GM18909 (cell line): ENCODE measurements around the gene GALNS.
A peak's percentile ranks its signal among the peaks of the same experiment; 100 is the strongest.

ENCODE experiments used
- ATAC-seq: cut with Tn5 transposase; IDR thresholded peaks from one replicate; pipeline ENCODE4 v1.9.1; 2021; ENCODE audit warnings: mild to moderate bottlenecking; ENCODE audit not compliant: unreplicated experiment, poor library complexity

Gene GALNS

GRCh38 chr16:88861359-88861758 is 4.6 kb upstream of the GALNS start:
- no peak for ATAC-seq

- no peak for ATAC-seq
Measured at GRCh38 chr16:88859381-88860091, 2.8 kb upstream of the GALNS start.

GRCh38 chr16:88857728-88858339 is 1.1 kb upstream of the GALNS start:
- ATAC-seq = peak; percentile 26

- ATAC-seq = no peak
Measured at GRCh38 chr16:88856122-88856827, 472 bp downstream of the GALNS start.

- no peak for ATAC-seq
Measured at GRCh38 chr16:88855736-88856121, 1.0 kb downstream of the GALNS start.

- ATAC-seq = no peak
Measured at GRCh38 chr16:88855176-88855575, 1.6 kb downstream of the GALNS start.

- ATAC-seq = no peak
Measured at GRCh38 chr16:88854306-88855111, 2.2 kb downstream of the GALNS start.

GRCh38 chr16:88853325-88853941 is 3.3 kb downstream of the GALNS start:
- no peak for ATAC-seq

- no peak for ATAC-seq
Measured at GRCh38 chr16:88851616-88852015, 5.1 kb downstream of the GALNS start.

GRCh38 chr16:88850531-88851199 is 6.1 kb downstream of the GALNS start:
- ATAC-seq = no peak

- ATAC-seq = no peak
Measured at GRCh38 chr16:88848557-88848956, 8.2 kb downstream of the GALNS start.

- no peak for ATAC-seq
Measured at GRCh38 chr16:88847654-88848053, 9.1 kb downstream of the GALNS start.

- ATAC-seq = no peak
Measured at GRCh38 chr16:88846088-88846487, 10.7 kb downstream of the GALNS start.

- no peak for ATAC-seq
Measured at GRCh38 chr16:88844419-88845036, 12.2 kb downstream of the GALNS start.

GRCh38 chr16:88843256-88843655 is 13.5 kb downstream of the GALNS start:
- ATAC-seq = no peak

- no peak for ATAC-seq
Measured at GRCh38 chr16:88842806-88843205, 13.9 kb downstream of the GALNS start.

- ATAC-seq = no peak
Measured at GRCh38 chr16:88842308-88842756, 14.4 kb downstream of the GALNS start.

GRCh38 chr16:88841521-88842307 is 15.0 kb downstream of the GALNS start:
- ATAC-seq = no peak
